ENCODE data around the gene DPM3.
"Not testable (repeated sequence)": the region's sequence is repeated elsewhere in the genome, so short reads cannot be mapped to it uniquely, and the experiment has no call there.

The DPM3 gene

GRCh38 chr1:155170101-155170785 lies 29.9 kb upstream of the DPM3 start:
- no peak for TF ChIP-seq CTCF (IDR thresholded peaks at IDR 0.05; ENCODE audit: low read depth, low read length, missing control alignments)
- H3K4me3 ChIP-seq (replicated peaks; ENCODE audit: low read depth, low read length) = no peak overlapping the region
- DNase-seq (ENCODE audit: extremely low read depth, low read depth) = no peak

DNA sequence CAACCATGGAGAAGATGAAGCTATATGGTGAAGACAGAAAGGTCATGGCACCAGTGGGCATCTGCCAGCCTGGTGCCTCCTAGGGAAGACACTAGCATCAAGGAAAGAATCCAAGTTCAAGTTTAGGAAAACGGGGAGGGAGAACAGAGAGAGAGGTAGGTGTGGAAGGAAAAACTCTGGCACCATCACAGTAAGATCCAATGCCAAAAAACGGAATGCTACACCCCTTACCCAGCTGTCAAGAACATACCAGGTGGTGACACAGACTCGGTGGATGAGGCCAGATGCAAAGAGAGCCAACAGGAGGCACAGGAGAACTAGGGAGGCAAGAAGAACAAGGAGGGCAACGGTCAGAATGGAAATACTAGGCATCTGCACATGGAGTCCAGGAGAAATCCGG lies 29.2 kb upstream of the DPM3 start:
- no peak for TF ChIP-seq CTCF (IDR thresholded peaks at IDR 0.05; ENCODE audit: low read depth, low read length, missing control alignments)
- no peak overlapping the region for H3K4me3 ChIP-seq (replicated peaks; ENCODE audit: low read depth, low read length)
- DNase-seq (ENCODE audit: extremely low read depth, low read depth) = no peak

DNA sequence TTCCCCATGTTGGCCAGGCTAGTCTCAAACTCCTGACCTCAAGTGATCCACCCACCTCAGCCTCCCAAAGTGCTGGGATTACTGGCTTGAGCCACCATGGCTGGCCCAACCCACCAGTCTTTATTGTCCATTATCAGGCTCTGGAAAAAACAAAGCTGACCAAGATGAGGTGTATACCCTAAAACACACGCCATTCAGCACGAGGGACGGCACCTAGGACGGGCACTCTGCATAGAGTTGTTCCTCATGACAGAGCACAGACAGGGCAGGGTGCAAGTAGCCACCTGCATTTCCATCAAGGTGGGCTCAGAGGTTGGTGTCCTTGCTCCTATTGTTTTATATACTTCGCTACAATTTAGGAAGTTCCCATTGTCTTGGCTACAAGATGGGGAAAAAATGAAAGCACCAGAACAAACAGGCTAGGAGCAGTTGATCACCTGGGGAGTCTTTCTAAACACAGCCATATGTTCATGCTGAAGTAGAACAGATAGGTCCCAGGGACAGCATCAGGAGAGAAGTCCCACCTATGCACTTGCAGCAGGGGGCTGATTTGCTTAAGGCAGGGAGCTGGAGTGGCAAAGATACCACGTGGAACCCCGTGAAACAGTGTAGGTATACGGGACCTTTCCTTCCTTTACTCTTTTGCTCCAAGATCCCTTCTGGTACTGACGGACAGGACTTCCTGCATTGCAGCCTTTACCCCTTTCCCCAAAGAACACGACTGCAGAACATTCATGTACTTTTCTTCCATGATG lies 28.3 kb upstream of the DPM3 start:
- DNase-seq (ENCODE audit: extremely low read depth, low read depth) = no peak
- H3K4me3 ChIP-seq (replicated peaks; ENCODE audit: low read depth, low read length) = no peak overlapping the region
- TF ChIP-seq CTCF (IDR thresholded peaks at IDR 0.05; ENCODE audit: low read depth, low read length, missing control alignments) = no peak

DNA sequence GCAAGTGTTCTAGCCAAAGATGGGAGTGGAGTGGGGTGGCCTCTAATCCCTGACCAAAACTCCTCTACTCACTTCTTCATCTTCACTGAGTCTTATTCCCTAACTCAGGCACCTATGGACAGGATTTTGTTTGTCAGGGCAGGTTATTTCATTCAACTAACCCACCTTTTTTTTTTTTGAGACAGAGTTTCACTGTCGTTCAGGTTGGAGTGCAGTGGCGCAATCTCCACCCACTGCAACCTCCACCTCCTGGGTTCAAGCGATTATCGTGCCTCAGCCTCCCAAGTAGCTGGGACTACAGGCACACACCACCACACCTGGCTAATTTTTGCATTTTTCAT lies 27.7 kb upstream of the DPM3 start:
- not testable (repeated sequence) for H3K4me3 ChIP-seq (replicated peaks; ENCODE audit: low read depth, low read length)

GRCh38 chr1:155167166-155168104 lies 27.1 kb upstream of the DPM3 start:
- peak; percentile 77 for DNase-seq (ENCODE audit: extremely low read depth, low read depth)
- H3K4me3 ChIP-seq (replicated peaks; ENCODE audit: low read depth, low read length) = no peak overlapping the region
- peak; percentile 90 for TF ChIP-seq CTCF (IDR thresholded peaks at IDR 0.05; ENCODE audit: low read depth, low read length, missing control alignments)

More for the DNA sequence above, 27.7 kb upstream of the DPM3 start:
- DNase-seq (ENCODE audit: extremely low read depth, low read depth) = not testable (repeated sequence)

DNA sequence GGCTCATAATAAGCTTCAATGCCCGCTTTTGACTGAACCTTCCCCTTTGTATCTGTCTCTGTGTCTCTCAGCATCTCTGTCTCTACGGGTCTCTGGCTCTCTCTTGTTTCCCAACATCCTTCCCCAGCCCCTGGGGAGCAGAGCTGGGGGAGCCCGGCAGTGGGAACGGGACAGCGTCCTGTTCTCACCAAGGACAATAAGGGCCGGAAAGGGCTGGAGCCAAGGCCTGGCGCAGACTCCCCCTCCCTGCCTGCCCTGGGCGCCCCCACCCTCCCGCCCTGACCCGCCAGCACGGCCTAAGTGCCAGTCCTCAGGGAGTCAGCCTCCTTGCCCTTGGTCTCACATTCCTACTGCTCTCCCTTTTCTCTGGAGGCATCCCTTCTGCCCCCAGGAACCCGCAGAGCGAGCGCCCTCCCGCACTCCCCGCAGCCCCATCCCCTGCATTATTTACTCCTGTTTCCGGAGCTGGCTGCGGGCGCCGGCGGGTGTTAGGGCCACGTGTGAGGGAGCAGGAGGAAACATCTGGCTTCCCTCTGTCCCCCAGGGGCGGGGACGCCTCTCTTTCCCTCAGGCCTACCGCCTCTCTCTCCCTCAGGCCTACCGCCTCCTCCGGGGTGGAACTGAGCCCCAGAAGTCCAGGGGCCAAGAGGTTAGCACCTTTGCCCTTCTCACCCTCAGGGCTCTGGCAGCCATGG lies 26.3 kb upstream of the DPM3 start:
- no peak overlapping the region for H3K4me3 ChIP-seq (replicated peaks; ENCODE audit: low read depth, low read length)
- no peak for TF ChIP-seq CTCF (IDR thresholded peaks at IDR 0.05; ENCODE audit: low read depth, low read length, missing control alignments)
- DNase-seq (ENCODE audit: extremely low read depth, low read depth) = no peak

Measured in HFF-Myc (cell line).